ENCODE results near the gene FGFBP1. TPM values are rescaled to one million over a fixed set of nuclear protein-coding genes. Genes with fewer than 3 reads are reported as not detected.

FGFBP1 gene
- total RNA-seq, 1 experiment from 2014 or later = not detected

DNA sequence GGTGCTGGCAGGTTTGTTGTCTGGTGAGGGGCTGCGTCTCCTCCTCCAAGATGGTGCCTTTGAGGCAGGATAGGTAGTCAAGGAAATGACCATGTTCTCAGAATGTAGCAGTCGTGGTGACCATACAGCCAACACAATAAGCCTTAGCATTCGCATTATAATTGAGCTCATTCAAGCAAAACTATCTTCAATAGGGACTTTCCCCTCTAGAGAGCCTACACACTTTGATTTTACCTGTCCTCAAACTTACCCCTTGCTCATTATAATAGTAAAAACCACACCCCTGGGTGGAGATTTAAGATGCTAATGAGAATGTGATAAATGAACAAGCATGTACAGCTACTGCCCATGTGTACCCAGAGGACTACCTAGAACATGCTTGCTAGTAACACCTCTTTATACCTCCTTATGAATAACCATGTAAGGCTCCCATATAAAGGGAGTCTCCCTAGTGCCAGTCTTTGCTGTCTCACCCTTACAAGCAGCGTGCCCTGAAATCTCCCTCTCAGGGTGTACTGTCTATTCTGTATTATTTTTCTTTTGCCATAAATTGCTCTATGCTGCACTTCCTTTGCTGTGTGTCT lies 48.2 kb downstream of the FGFBP1 start:
- in situ Hi-C loops (cut with HindIII; ENCODE audit: low sequenced_read_pairs) = no loop called here
- DNase-seq (ENCODE audit: low spot score) = no peak

- in situ Hi-C loops (cut with HindIII; ENCODE audit: low sequenced_read_pairs) = no loop called here
- no peak for DNase-seq (ENCODE audit: low spot score)
Observed at GRCh38 chr4:15888515-15888914, 50.0 kb downstream of the FGFBP1 start.

Other genes with a start within 250 kb of the FGFBP1 start
- gene BST1, start 235.7 kb downstream of the FGFBP1 start, total RNA-seq (2014; rRNA removed; shearing (Covaris generic)) = 0.80 TPM in 1 of 2 replicates, not detected in the other
- gene CD38, start 160.4 kb downstream of the FGFBP1 start, total RNA-seq (2014; rRNA removed; shearing (Covaris generic)) = not detected in 2 replicates
- not detected in 2 replicates for gene FGFBP2, start 24.4 kb upstream of the FGFBP1 start, total RNA-seq (2014; rRNA removed; shearing (Covaris generic))
- 0.37 and 6.0 TPM in 2 replicates for gene PROM1, start 145.3 kb upstream of the FGFBP1 start, total RNA-seq (2014; rRNA removed; shearing (Covaris generic))